SK-N-MC (cell line): Measurements from ENCODE around the gene TBXT.

ENCODE experiments used
- EZH2 ChIP-seq: fragments of 200-600 bp; sonication (generic); IDR thresholded peaks from one replicate; pipeline ENCODE4 v1.6.1; 2017; ENCODE audit warnings: antibody characterized with exemption
- FOXP2 ChIP-seq: optimal IDR thresholded peaks from 2 replicates; pipeline ENCODE3; 2011; ENCODE audit warnings: mild to moderate bottlenecking, moderate library complexity; ENCODE audit not compliant: insufficient read depth; ENCODE audit errors: extremely low read length, control extremely low read depth
- POLR2AphosphoS5 ChIP-seq: IDR thresholded peaks from 2 replicates; pipeline ENCODE4 v1.6.1; 2012; ENCODE audit warnings: mild to moderate bottlenecking, low read depth, low read length, borderline replicate concordance

- TF ChIP-seq POLR2AphosphoS5 (no peak), EZH2 (no peak), FOXP2 (no peak)
These were observed 12.1 kb upstream of the TBXT start for GRCh38 chr6:166179704-166180103.
